Suprapubic skin (tissue), 4 donors: ENCODE data around the gene SP140L.

Experiments used
- CTCF ChIP-seq, 2 donors: fragments of 200-600 bp in 1 of 2; fragments of 450-650 bp in 1 of 2; sonication (generic) in 1 of 2; IDR thresholded peaks; one replicate each; pipeline ENCODE4 v1.5.1; 2016 to 2019; ENCODE audit warnings: antibody characterized with exemption in 2 of 2, mild to moderate bottlenecking in 1 of 2, moderate library complexity in 1 of 2
- EP300 ChIP-seq: sonication (generic); formaldehyde crosslinking; IDR thresholded peaks from one replicate; pipeline ENCODE4 v1.6.1; 2017; ENCODE audit warnings: antibody characterized with exemption
- POLR2A ChIP-seq, 2 donors: fragments of 450-650 bp; IDR thresholded peaks; one replicate each; pipeline ENCODE4 v1.6.1; 2017; ENCODE audit warnings: antibody characterized with exemption in 2 of 2, mild to moderate bottlenecking in 2 of 2, moderate library complexity in 2 of 2
- POLR2AphosphoS5 ChIP-seq, 3 donors: sonication (generic); formaldehyde crosslinking; IDR thresholded peaks; one replicate each; pipeline ENCODE4 v1.6.1; 2017; ENCODE audit warnings: antibody characterized with exemption in 3 of 3

- TF ChIP-seq CTCF (IDR thresholded peaks at IDR 0.05): no peak
- no peak for TF ChIP-seq POLR2A (IDR thresholded peaks at IDR 0.05)
- no peak for TF ChIP-seq POLR2AphosphoS5 (IDR thresholded peaks at IDR 0.05)
- no peak for TF ChIP-seq EP300
Measured at GRCh38 chr2:230317366-230317765, 9.6 kb upstream of the SP140L start.
